Stimulated activated CD4-positive, alpha-beta T cell treated with anti-CD3 and anti-CD28 coated beads, Interleukin-4, amount 100 ng/mL, for 1 hour (primary cell): ENCODE measurements around the gene GPR3.

Source experiments
- DNase-seq: peaks from one replicate; pipeline ENCODE4 v3.0.0-alpha.2; 2020

The GPR3 gene

DNA sequence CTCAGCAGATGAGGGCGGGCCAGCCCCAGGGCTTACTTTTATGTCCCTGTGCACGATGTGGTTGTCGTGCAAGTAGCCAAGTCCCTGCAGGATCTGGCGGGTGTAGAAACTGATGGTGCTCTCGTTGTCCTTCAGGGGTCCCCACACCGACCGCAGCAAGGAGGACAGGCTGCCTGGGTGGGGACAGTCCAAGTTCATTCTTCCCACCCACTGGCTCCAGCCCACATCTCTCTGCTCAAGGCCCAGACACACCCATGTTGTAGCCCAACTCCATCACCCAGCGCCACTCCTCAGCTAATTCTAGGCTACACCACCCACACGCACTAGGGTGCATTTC, 32.6 kb upstream of the GPR3 start:
- DNase-seq = no peak

DNA sequence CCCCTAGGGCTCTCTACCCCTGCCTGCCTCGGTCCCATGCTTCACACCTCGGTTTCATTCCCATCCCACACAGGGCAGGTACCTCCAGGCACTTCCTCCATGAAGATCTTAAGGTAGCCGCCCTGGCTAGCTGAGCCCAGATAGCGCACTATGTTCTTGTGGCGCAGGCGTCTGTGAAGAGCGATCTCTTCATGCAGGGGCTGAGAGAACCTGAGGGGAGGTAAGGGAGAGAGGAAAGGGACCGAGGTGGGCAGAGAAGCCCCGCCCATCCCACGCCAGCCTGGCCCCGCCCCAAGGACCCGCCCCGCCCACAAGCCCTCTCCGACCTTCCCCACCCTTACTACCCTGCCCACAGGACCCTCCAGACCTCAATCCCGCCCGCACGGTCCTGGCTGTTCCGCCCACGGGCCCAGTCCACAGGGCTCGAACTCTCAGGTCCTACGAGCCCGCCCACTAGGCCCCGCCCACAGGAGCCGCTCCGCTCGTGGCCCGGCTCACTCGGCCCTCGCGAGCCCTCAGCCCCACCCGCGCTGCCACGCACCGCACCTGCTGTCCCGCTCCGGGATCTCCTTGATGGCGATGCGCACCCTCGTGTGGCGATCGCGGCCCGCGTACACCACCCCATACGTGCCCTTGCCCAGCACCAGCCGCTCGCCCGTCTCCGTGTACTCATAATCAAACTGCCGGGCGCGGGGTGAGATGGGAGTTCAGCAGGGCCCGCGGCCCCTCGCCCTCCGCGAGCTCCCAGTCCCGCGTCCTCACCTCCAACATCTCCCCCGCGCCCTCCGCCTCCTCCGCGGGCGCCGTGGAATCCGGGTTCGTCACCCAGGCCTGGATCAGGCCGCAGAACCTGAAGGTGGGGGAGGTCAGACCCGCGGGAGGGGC, 32.0 kb upstream of the GPR3 start:
- peak; percentile 48 for DNase-seq

DNA sequence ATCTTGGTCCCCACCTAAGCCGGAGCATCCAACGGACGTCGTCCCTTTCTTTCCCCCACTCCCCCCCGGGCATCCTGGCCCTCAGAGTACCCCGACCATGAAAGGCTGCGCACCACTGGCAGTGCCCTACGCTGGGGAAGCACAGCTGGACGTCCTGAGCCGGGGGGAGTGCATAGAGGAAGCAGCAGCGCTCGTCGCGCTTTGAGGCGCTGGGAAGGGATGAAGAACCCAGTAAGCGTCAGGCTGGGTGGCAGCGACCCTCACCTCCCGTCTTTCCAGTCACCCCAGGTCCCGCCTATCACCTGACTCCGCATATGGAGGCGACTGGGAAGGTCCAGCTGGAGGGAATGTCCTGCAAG, 31.4 kb upstream of the GPR3 start:
- DNase-seq = no peak

DNA sequence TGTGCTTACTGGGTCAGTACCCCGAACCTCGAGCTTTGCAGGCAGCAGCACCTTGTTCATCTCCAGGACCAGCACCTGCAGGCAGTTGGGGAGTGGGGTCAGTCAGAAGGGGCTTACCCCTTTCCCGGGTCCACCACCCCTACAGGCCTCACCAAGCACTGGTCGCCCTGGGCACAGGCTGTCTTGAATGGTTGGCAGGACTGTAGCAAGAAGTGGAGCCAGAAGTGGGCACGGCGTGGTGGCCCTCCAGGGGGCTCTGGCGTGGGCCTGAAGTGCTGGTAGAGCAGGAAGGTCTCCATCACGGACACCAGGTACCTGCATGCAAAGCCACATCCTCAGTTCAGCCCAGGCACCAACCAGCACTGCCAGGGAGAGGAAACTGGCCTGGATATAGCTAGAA, 30.9 kb upstream of the GPR3 start:
- no peak for DNase-seq

DNA sequence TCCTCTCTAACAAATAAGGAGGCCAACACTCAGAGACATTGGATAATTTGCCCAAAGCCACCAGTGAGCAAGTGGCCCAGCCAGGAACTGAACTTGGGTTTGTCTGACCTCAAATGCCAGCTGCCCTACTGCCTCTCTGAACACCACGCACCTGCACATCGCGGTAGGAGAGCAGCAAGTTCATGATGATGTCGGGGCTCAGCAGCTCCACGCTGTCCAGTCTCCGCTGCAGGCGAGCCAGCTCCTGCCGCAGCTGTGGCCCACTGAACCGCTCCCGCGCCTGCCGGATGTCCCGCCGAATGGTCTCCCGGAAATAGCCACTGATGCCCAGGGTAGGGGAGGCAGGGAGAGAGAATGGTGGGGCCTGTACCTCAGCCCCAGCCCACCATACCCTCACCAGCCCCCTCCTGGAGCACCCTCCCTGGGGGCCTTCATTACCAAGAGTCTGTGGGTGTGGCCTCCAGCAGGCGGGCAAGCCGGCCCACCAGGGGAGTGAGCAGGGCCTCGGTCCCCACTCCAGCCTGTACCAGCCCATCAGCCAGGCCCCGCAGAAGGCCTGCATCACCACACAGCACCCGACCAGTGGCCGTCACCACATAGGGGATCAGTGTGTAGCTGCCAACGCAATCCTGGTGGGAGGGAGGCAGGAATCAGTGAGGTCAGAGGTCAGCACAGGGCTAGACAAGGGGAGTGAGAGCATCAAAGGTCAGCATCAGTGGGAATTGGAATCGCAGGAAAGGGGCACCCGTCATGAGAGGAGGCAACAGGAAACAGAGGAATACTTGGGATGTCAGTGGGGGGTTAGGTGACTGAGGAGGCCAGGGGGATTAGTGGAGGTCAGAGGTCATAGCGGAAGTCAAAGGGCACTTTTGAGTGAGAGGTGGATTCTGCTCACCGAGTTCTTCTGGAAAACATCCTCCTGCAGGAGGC, 28.4 kb upstream of the GPR3 start:
- no peak for DNase-seq

DNA sequence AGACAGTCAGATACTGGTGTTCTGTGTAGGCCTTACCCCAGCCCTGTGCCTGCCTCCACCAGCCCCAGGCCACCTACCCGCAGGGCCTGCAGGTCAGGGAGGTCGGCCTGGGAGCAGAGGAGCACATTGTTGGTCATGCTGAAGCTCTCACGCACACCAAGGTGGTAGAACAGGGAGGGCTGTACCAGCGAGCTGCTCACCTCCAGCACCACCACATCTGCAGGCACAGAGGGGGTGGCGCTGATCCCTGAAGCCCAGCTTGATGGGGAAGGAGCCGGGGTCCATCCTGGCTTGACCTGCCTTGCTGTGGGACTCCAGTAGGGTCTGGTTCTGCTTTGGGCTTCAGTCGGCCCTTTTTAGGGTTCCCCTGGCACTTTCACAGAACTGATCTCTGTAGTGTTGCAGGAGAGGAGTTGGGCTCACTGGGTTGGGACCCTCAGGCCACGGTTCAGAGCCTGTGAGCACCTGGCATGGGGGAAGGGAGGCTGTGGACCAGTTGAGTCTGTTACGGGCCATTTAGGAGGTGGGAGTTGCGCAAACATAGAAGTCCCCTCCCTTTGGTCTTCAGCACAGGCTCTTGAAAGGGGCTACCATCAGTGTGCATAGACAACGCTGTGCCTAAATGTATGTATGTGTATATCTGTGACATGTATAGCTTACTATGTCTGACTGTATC, 27.6 kb upstream of the GPR3 start:
- DNase-seq = no peak

DNA sequence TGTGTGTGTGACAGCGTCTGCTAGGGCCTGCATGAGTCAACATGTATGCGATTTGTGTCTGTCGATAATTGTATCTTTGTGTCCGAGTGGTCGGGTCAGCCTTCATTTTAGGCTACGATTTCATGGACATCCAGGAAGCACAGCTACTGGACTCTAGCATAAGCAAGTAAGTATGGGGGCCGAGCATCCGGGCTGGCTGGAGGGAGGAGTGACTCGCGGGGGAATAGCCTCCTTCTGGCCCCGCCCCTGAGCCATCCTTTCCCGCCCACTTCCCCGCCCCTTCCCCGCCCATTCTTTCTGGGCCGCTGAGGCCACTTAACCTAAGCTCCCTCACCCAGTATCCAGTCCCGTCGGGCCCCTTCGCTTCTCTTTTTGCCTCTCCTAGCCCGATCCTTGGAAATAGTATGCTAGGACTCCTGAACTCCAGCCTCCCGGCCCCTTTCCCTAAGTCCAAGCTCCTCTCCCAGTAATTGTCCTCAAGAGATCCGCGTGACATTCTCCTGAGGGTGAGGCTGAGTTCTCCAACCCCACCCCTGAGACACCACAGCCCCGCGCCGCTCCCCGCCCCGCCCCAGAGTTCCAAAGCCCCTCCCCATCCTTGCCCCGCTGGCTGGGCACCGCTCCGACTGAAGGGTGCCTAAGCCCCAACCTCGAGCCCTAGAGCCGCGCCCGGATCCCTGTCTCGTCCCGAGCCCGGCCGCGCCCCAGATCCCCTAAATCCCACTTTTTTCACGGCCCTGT, 26.9 kb upstream of the GPR3 start:
- DNase-seq = peak; percentile 74

DNA sequence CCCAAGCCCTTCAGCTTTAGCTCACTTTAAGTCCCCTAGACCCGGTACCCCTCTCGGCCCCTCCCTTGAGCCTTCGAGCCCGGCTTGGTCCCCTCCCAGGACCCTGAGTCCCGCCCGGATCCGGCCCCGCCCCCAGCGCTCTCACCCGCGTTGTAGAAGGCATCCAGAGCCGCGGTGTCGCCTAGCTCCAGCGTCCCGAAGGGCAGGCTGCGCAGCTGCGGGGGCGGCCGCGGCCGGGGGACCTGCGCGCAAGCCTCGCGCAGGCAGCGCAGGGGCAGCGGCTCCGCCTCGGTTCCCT, 26.4 kb upstream of the GPR3 start:
- peak; percentile 74 for DNase-seq

DNA sequence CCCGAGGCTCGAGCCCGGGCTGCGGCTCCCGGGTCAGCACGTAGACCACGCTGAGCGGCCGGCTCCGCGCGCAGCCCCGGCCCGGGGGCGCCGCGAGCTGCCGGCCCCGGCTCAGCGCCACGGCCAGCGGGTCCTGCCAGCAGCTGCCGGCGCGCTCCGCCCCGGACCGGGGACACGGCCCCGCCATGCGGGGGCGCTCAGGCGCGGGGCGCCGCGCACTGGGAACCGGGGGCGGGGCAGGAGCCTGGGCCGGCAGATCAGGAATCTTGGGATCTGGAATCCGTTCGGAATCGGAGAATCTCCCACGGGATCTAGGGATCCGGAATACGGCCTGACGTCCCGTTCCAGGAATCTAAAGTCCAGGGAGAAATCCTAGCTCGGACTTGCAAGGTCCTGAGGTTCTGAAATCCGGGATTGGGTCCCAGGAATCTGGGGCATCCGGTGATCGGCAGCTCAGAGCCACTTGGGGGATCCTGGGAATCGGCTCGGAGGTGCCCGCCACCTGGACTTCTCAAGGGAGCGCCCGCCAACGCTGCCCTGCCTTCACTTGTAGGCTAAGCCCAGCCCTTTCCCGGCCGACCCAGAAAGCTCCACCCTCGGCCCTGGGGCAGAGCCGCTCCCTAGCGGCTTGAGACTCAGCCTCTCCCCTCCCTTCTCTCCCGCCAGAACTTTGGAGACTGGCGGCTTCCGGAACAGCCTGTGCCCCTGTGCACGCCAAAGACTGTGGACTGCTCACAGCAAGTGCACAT, 25.8 kb upstream of the GPR3 start, which contains the start of gene MAP3K6:
MAP3K6 (minus strand) TSS at position 551 of the 749 bp plus-strand sequence; CDS start at position 187, 364 bp downstream.
- DNase-seq = peak; percentile 38

DNA sequence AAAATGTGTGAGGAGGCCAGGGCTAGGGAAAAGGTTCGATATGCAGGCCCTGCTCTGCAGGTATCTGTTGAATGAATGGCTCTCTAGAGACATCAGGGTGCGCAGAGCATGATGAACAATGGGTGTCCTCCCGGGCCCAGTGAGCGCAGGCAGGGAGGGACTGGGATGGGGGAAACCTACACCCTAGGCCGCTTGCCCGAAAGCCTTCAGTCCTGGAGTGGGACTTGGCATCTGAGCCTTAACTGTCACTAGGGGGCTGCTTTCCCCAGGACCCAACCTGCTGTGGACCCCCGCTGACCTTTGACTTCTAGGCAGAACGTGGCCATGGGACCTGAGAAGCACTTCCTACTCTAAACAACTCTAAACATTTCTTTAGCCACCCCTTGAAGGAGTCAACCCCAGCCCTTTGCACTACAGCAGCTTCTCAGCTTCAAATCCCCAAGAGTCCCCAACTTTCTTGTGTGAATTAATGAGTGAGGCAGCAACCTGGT, 25.2 kb upstream of the GPR3 start:
- DNase-seq = no peak

DNA sequence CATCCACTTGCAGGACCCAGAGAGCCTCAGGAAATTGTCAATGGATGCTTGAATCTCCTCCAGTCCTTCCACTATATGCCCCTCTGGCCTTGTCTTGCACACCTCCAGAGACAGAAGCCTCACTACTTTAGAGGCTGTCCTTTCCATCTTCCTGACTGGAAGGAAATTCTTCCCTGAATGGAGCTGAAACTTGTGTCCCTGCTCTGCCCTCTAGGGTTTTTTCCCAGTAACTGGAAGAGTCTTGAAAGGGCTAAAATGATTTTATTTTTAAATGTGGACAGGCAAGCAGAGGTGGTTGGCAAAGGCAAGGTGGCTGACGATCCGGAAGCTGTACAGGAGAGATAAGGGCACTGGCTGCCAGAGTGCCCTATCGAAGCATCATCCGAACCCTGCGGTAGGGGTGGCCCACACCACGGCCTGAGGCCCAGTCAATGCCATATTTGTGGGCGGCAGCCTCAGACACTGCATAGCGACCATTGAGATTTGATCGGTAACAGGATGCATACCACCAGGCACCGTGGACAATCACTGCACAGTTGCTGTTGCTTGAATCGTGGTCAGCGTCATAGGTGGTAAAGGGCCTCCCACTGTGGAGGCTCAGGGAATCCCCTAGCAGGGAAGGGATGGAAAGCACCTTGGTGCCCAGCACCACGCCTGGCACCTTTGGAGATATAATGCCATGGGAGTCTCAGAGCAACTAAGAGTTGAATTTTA, 23.4 kb upstream of the GPR3 start:
- DNase-seq = no peak

DNA sequence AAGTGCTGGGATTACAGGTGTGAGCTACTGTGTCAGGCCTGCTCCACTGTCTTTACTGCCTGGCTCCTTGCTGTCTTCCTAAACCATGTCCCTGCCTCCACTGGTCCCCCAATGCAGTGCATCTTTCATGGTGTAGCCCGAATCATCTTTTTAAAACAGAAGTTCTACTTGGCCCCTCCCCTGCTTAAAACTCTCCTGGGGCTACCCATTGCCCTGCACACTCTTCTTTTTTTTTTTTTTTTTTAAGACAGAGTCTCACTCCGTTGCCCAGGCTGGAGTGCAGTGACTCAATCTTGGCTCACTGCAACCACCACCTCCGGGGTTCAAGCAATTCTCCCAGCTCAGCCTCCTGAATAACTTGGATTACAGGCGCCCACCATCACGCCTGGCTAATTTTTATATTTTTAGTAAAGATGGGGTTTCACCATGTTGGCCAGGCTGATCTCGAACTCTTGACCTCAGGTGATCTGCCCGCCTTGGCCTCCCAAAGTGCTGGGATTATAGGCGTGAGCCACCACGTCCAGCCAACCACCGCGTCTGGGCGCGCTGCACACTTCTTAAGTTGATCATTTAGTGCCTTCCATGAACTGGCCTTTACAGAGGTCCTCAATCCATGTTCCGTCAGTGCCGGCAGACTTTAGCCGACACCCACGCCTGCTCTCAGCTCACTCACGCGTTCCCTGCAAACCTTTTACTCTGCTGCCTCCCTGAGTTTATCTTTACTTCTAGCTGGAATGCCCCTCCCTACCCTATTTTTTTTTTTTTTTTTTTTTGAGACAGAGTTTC, 20.2 kb upstream of the GPR3 start:
- DNase-seq = no peak

DNA sequence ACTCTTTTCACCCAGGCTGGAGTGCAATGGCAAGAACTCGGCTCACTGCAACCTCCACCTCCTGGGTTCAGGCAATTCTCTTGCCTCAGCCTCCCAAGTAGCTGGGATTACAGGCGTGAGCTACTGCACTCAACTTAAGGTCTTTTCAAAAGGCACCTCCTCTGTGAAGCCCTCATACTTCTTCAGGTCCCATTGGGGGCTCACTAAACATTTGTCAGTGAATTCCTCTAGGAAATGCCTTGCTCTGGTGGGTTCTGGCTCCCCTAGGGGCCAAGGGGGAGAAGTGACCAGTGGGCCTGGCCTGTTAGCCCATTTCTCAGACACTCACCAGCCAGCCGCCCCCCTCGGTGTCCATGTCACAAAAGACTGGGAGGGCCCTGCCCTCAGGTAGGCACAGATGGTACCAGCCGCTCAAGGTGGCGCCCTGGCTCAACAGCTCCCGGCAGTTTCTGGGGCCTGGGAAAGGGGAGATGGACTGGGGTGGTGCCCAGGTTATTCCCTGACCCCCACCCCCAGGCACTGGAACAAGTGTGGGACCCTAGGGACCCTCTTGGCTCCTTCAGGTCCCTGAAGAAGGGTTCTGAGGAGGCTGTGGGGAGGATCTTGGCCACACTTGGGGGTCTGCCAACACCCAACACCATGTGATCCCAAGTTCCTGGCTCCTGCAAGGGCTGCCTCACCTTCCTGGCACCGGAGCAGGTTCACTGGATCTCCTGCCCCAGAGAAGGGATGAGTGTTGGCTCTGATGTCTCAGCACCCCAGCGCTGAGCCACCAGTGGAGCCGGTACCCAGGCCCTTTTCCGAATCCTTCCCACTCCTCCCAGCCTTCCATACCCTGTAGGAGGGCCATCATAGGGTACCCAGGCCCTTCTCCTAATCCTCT, 19.4 kb upstream of the GPR3 start:
- no peak for DNase-seq

DNA sequence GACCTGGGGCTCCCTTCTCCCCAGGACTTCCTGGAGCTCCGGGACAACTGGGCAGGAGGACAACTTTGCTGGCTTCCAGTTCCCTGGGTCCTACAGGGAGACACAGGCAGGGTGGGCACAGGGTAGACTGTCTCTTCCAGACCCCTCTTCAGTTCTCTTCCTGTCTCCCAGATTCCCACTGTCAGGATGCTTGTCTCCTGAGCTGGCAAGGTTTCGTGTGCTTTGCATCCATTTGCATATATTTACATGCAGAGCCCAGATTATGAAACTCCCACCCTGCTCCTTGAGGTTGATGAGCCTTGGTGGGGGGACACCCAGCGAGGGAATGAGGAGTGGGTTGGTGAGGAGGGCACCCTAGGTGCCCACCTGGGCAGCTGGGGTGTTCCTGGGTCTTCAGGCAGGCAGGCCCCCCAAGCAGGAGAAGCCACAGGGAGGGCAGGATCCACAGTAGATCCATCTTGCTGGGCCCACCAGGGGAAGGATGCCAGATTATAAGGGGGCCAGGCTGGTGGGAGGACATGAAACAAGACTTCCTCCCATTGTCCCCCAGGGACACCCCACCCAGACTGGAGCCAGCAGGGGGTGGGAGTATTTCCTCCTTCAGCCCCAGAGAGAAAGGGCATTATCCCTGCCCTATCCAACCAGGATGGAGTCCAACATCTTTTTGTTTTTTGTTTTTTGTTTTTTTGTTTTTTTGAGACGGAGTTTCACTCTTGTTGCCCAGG, 17.9 kb upstream of the GPR3 start, which contains the start of gene FCN3:
FCN3 (minus strand) TSS at position 463 of the 725 bp plus-strand sequence; CDS start at position 457, 6 bp downstream.
- no peak for DNase-seq

DNA sequence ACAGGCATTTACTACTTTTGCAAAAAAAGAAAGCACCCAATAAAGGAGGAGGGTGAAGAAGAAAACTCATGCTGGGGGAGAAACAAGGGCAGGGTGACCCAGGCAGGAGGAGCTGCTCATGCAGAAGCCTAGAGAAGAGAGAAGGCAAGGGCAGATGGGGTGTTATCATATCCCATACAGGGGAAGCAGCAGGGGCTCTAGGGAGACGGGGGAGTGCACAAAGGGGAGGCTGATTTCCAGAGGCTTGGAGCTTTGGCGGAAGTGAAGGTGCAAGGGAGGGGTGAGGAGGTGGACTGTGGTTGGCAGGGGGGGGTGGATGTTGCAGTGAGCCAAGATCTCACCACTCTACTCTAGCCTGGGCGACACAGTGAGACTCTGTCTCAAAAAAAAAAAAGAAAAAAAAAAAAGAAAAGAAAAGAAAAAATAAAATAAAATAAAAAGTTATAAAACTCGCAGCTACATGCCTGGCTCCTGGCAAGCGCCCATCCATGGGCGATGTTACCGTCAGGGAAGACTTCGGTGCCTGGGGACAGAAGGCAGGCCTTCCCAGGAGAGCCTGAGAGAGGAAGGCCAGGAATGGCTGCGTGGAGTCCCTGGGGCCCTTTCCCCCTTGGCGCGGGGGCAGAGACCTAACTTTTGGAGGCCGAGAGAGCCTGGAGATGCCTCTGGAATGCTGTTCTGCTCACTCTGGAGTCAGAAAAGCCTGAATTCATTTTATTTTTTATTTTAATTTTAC, 14.5 kb upstream of the GPR3 start:
- no peak for DNase-seq

DNA sequence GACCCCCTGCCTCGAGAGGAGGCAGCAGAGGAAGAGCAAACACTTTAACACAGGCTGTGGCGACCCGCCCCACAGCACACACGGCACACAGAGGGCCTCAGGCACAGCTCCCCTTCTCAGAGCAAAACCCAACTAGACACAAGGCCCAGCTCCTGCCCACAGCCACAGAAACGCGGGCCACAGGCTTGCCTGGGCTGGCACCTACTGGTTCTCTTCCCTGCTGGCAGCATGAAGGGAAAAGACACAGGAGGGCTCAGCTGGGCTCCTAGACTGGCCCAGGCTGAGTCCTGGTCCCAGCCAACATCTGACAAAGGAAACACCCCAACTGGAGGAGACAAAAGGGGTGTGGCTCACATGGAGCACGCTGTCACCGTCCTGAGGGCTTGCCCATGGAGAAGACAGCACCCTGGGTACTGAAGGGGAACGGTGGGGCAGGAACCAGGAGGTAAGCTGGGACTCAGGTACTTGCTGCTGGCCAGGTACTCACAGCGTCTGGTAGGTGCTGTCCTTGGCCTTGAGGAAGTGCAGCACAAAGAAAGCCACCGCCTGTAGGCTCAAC, 12.8 kb upstream of the GPR3 start:
- no peak for DNase-seq

DNA sequence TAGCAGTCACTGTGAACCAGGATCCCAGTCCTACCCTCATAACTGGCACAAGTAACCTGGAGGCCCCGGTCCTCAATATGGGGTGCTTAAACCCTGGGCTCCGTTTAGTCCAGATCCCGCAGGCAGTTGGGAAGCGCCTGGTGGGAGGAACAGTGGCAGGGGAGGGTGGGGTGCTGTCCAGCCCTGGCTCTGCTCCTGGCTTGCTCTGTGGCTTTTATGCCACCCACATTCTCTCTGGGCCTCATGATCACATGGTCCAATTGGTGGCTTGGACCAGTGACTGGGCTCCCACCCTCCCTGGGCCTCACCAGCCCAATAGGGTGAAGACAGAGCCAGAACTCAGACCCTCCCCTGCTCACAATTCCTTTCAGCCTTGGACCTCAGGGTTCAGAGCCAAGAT, 12.2 kb upstream of the GPR3 start:
- no peak for DNase-seq
